Stimulated activated CD4-positive, alpha-beta T cell treated with anti-CD3 and anti-CD28 coated beads, Interleukin-4, amount 100 ng/mL, for 1 hour (primary cell): ENCODE data around the gene VMP1.
A peak's percentile ranks its signal among the peaks of the same experiment; 100 is the strongest.
"Not testable (repeated sequence)": the region's sequence is repeated elsewhere in the genome, so short reads cannot be mapped to it uniquely, and the experiment has no call there.

Experiments used
- DNase-seq: peaks from one replicate; pipeline ENCODE4 v3.0.0-alpha.2; 2020

Gene VMP1

DNA sequence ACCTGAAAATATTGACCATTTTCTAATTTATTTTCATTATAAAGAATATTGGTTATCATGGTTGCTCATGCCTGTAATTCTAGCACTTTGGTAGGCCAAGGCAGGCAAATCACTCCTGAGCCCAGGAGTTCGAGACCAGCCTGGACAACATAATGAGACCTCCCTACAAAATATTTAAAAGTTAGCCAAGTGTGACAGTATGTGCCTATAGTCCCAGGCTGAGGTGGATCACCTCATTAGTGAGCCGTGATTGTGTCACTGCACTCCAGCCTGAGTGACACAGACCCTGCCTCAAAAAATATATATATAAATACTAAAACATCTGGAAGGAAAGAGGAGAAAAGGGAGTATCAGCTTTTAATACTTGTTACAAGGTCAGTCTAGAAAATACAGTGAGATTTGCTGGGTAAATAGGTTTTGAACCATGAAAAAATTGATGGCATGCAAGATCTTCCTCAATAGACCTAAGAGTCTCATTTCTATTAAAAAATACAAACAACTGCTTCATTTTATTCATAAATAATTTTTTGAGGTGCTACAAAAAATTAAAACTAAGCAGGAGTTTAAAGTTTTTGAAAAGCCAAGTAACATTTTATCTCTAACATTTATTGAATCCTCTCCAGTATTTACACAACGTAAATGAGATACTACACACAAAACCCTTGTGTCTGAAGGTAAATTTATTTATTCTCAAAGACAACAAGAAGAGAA lies 137.6 kb downstream of the VMP1 start:
- DNase-seq, result no peak

GRCh38 chr17:59845595-59846393 lies 138.3 kb downstream of the VMP1 start:
- peak; percentile 47 for DNase-seq

GRCh38 chr17:59846394-59847165 lies 139.1 kb downstream of the VMP1 start:
- no peak for DNase-seq

DNA sequence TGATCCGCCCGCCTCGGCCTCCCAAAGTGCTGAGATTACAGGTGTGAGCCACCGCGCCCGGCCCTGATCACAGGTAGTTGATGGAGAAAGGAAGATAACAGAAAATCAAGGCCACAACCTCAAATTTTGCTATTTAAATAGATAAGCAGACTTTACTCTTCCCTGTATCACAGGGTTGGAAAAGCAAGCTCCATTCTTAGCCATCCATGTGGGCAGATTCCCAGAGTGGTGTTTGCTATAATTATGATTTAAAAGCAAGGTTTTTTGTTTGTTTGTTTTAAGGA lies 140.9 kb downstream of the VMP1 start:
- no peak for DNase-seq

GRCh38 chr17:59848778-59849177 lies 141.3 kb downstream of the VMP1 start:
- no peak for DNase-seq

- not testable (repeated sequence) for DNase-seq
Measured at GRCh38 chr17:59850311-59850710, 142.9 kb downstream of the VMP1 start.

- no peak for DNase-seq
Measured at GRCh38 chr17:59851439-59852375, 144.3 kb downstream of the VMP1 start.

DNA sequence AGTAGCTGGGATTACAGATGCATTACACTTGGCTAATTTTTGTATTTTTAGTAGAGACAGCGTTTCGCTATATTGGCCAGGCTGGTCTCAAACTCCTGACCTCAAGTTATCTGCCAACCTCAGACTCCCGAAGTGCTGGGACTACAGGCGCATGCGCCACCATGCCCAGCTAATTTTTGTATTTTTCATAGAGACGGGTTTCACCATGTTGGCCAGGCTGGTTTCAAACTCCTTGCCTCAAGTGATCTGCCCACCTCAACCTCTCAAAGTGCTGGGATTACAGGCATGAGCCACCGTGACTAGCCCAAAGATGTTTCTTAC lies 145.4 kb downstream of the VMP1 start:
- DNase-seq, result not testable (repeated sequence)

GRCh38 chr17:59853168-59853918 lies 145.9 kb downstream of the VMP1 start:
- DNase-seq, result peak; percentile 67

DNA sequence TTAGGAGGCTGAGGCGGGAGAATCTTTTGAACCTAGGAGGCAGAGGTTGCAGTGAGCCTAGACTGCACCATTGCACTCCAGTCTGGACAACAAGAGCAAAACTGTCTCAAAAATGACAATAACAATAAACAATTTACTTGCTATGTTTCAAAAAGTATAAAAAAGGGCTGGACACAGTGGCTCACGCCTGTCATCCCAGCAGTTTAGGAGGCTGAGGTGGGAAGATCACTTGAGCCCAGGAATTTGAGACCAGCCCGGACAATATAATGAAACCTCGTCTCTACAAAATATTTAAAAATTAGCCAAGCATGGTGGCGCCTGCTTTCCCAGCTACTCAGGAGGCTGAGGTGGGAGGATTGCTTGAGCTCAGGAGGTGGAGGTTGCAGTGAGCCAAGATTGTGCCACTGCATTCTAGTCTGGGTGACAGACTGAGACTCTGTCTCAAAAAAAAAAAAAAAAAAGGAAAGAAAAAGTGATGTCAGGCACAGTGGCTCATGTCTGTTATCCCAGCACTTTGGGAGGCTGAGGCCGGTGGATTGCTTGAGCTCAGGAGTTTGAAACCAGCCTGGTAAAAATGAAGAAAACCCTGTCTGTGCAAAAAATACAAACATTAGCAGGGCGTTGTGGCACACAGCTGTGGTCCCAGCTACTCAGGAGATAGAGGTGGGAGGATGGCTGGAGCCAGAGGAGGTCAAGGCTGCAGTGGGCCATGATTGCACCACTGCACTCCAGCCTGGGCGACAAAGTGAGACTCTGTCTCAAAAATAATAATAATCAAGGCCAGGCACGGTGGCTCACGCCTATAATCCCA lies 146.7 kb downstream of the VMP1 start:
- DNase-seq, result not testable (repeated sequence)

GRCh38 chr17:59856859-59857794 lies 149.7 kb downstream of the VMP1 start:
- DNase-seq, result no peak

DNA sequence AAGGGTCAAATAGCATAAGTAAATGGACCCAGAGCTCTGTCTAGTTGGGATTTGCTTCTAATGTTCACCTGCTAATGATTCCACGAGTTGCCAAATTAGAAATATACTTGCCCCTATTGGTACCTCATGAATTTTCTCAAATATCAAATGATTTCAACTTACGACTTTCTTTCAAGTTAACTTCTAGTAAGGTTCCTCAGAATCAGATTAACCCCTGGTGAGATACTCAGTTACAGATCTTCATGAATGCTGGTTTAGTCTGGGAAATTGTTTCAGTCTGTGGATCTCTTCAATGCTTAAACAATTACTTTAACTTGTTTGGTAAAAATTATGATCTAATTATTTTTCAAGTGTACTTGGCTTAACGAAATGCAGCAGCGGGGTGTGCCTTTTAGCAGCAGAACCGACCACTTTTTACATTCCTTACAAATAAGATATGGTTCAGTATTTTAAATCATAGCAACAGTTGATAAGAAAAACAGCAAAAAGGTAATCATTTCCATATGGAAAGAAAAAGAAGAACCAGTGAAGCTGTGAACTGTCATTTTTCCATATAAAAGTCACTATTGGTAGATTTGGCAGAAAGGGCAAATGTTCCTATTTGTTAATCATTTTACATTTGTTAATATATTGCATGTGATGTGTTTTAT lies 150.8 kb downstream of the VMP1 start:
- DNase-seq, result no peak

DNA sequence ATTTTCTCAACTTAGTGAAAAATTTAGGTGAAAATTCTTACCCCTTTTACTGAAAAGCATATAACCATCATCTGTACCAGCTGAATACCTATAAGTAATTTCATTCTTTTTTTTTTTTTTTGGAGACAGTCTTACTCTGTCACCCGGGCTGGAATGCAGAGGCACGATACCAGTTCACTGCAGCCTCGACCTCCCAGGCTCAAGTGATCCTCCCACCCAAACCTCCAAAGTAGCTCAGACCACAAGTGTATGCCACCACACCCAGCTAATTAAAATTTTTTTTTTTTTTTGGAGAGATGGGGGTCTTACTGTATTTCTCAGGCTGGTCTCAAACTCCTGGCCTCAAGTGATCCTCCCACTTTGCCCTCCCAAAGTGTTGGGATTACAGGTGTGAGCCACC lies 151.5 kb downstream of the VMP1 start:
- no peak for DNase-seq

DNA sequence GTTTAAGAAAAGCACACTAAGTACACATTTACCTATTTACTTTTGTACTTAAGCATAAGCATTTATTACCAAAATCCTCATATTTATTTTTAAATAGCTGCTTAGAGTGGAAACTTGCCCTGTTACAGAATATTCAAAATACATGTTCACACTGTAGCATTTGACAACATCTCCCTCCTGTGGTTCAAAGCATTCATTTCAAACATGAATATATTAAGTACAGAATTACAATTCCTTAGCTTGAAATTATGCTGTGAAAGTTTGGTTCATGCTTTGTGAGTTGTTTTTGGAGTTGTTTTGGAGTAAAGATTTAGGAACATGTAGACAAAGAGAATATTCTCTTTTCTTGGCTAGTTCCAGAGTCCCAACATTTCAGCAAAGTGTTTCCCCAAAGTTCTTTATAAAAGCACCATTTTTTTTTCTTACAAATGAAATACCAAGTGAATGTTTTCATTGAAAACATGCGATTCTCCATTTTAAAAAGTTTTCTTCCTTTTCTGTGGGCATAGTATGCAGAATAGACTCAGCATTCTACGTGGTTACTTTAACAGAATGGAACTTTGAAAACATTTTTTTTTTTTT lies 152.1 kb downstream of the VMP1 start:
- no peak for DNase-seq

DNA sequence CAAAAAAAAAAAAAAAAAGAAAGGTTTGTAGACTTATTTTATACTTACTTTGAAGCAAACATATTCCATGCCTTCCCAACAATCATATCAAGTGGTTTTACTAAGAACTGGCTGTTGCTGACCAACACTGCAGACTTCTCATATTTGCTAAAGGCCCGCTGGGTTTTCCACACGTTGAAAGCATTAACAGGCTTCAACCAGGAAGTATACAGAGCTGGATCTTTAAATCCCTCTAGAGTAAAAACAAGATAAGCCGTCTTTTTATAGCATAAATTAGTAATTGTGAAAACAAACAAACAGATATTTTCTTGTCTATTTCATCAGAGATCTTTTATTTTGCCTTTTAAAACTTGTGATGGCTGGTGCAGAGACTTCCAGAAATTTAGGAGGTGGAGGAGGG lies 156.2 kb downstream of the VMP1 start:
- DNase-seq, result no peak

GRCh38 chr17:59869941-59870218 lies 162.4 kb downstream of the VMP1 start:
- no peak for DNase-seq

GRCh38 chr17:59870482-59870881 lies 163.0 kb downstream of the VMP1 start:
- no peak for DNase-seq

DNA sequence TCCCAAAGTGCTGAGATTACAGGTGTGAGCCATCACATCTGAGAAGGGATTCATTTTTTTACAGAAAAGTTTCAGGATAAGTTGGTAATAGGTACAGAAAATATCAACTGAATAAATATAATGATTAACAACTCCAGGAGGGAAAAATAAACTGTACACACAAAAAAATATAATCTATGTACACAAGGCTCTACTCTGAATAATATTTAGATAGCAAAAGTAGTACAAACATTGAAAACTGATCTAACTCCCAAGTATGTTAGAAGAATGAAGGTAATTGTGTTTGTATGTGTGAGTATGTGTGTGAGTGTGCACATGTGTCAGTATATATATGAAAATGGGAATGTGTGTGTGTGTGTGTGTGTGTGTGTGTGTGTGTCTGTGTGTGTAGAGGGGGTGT lies 164.9 kb downstream of the VMP1 start:
- DNase-seq, result no peak

- not testable (repeated sequence) for DNase-seq
Measured at GRCh38 chr17:59873414-59873813, 166.0 kb downstream of the VMP1 start.
